ENCODE measurements around the gene C19orf73.

C19orf73 gene

GRCh38 chr19:49102303-49102702 is 16.6 kb downstream of the C19orf73 start:
- Histone ChIP-seq H3K9ac (ENCODE audit: low read length) (no peak overlapping the region), H3K9me3 (ENCODE audit: control insufficient read depth, low read length) (no peaks in the 10 kb centered on the region), H3K4me3 (ENCODE audit: low read length) (no peak overlapping the region), H3K4me1 (ENCODE audit: control insufficient read depth, insufficient read depth, low read length) (no peaks in the 10 kb centered on the region), H3K36me3 (ENCODE audit: control insufficient read depth, insufficient read depth, low read length) (peaks cover 25% of the 10 kb centered on the region), H3K27me3 (ENCODE audit: control insufficient read depth, insufficient read depth, low read length) (no peaks in the 10 kb centered on the region)

GRCh38 chr19:49101160-49101559 is 17.8 kb downstream of the C19orf73 start:
- Histone ChIP-seq H3K9me3 (ENCODE audit: control insufficient read depth, low read length) (no peaks in the 10 kb centered on the region), H3K9ac (ENCODE audit: low read length) (no peak overlapping the region), H3K36me3 (ENCODE audit: control insufficient read depth, insufficient read depth, low read length) (peaks cover 22% of the 10 kb centered on the region), H3K27me3 (ENCODE audit: control insufficient read depth, insufficient read depth, low read length) (no peaks in the 10 kb centered on the region), H3K4me1 (ENCODE audit: control insufficient read depth, insufficient read depth, low read length) (no peaks in the 10 kb centered on the region), H3K4me3 (ENCODE audit: low read length) (no peak overlapping the region)

- Histone ChIP-seq H3K36me3 (ENCODE audit: control insufficient read depth, insufficient read depth, low read length) (peaks cover 15% of the 10 kb centered on the region), H3K9me3 (ENCODE audit: control insufficient read depth, low read length) (no peaks in the 10 kb centered on the region), H3K4me1 (ENCODE audit: control insufficient read depth, insufficient read depth, low read length) (no peaks in the 10 kb centered on the region), H3K9ac (ENCODE audit: low read length) (no peak overlapping the region), H3K27me3 (ENCODE audit: control insufficient read depth, insufficient read depth, low read length) (no peaks in the 10 kb centered on the region), H3K4me3 (ENCODE audit: low read length) (no peak overlapping the region)
These were observed 20.1 kb downstream of the C19orf73 start for GRCh38 chr19:49098795-49099194.

GRCh38 chr19:49097453-49098288 is 21.3 kb downstream of the C19orf73 start:
- no peaks in the 10 kb centered on the region for H3K4me1 ChIP-seq (ENCODE audit: control insufficient read depth, insufficient read depth, low read length)
- no peaks in the 10 kb centered on the region for H3K9me3 ChIP-seq (ENCODE audit: control insufficient read depth, low read length)
- H3K36me3 ChIP-seq (ENCODE audit: control insufficient read depth, insufficient read depth, low read length) = peaks cover 15% of the 10 kb centered on the region
- H3K27me3 ChIP-seq (ENCODE audit: control insufficient read depth, insufficient read depth, low read length) = no peaks in the 10 kb centered on the region
- H3K4me3 ChIP-seq (ENCODE audit: low read length) = no peak overlapping the region
- H3K9ac ChIP-seq (ENCODE audit: low read length) = no peak overlapping the region

GRCh38 chr19:49094505-49095482 is 24.1 kb downstream of the C19orf73 start:
- Histone ChIP-seq H3K36me3 (ENCODE audit: control insufficient read depth, insufficient read depth, low read length) (peaks cover 13% of the 10 kb centered on the region), H3K4me3 (ENCODE audit: low read length) (no peak overlapping the region), H3K9ac (ENCODE audit: low read length) (no peak overlapping the region)

GRCh38 chr19:49092686-49093085 is 26.3 kb downstream of the C19orf73 start:
- Histone ChIP-seq H3K9ac (ENCODE audit: low read length) (no peak overlapping the region), H3K9me3 (ENCODE audit: control insufficient read depth, low read length) (no peaks in the 10 kb centered on the region), H3K27me3 (ENCODE audit: control insufficient read depth, insufficient read depth, low read length) (no peaks in the 10 kb centered on the region), H3K4me3 (ENCODE audit: low read length) (no peak overlapping the region), H3K4me1 (ENCODE audit: control insufficient read depth, insufficient read depth, low read length) (no peaks in the 10 kb centered on the region), H3K36me3 (ENCODE audit: control insufficient read depth, insufficient read depth, low read length) (peaks cover 13% of the 10 kb centered on the region)

More at GRCh38 chr19:49094505-49095482, 24.1 kb downstream of the C19orf73 start:
- H3K4me1 ChIP-seq (ENCODE audit: control insufficient read depth, insufficient read depth, low read length) = no peaks in the 10 kb centered on the region
- H3K9me3 ChIP-seq (ENCODE audit: control insufficient read depth, low read length) = no peaks in the 10 kb centered on the region
- H3K27me3 ChIP-seq (ENCODE audit: control insufficient read depth, insufficient read depth, low read length) = no peaks in the 10 kb centered on the region

- no peak overlapping the region for H3K4me3 ChIP-seq (ENCODE audit: low read length)
- H3K9ac ChIP-seq (ENCODE audit: low read length) = no peak overlapping the region
- H3K36me3 ChIP-seq (ENCODE audit: control insufficient read depth, insufficient read depth, low read length) = peaks cover 12% of the 10 kb centered on the region
- H3K27me3 ChIP-seq (ENCODE audit: control insufficient read depth, insufficient read depth, low read length) = no peaks in the 10 kb centered on the region
- H3K4me1 ChIP-seq (ENCODE audit: control insufficient read depth, insufficient read depth, low read length) = peaks cover 10% of the 10 kb centered on the region
- no peaks in the 10 kb centered on the region for H3K9me3 ChIP-seq (ENCODE audit: control insufficient read depth, low read length)
These were observed 27.4 kb downstream of the C19orf73 start for GRCh38 chr19:49091391-49092038.

GRCh38 chr19:49086296-49086695 is 32.6 kb downstream of the C19orf73 start:
- peak overlapping the region; percentile 93 for H3K9ac ChIP-seq (ENCODE audit: low read length)
- H3K4me1 ChIP-seq (ENCODE audit: control insufficient read depth, insufficient read depth, low read length) = peaks cover 16% of the 10 kb centered on the region
- peak overlapping the region; percentile 89 for H3K4me3 ChIP-seq (ENCODE audit: low read length)
- no peaks in the 10 kb centered on the region for H3K9me3 ChIP-seq (ENCODE audit: control insufficient read depth, low read length)
- H3K36me3 ChIP-seq (ENCODE audit: control insufficient read depth, insufficient read depth, low read length) = peaks cover 12% of the 10 kb centered on the region
- H3K27me3 ChIP-seq (ENCODE audit: control insufficient read depth, insufficient read depth, low read length) = no peaks in the 10 kb centered on the region

GRCh38 chr19:49085868-49086232 is 33.1 kb downstream of the C19orf73 start:
- Histone ChIP-seq H3K9ac (ENCODE audit: low read length) (peak overlapping the region; percentile 93), H3K36me3 (ENCODE audit: control insufficient read depth, insufficient read depth, low read length) (peaks cover 12% of the 10 kb centered on the region), H3K9me3 (ENCODE audit: control insufficient read depth, low read length) (no peaks in the 10 kb centered on the region), H3K27me3 (ENCODE audit: control insufficient read depth, insufficient read depth, low read length) (no peaks in the 10 kb centered on the region), H3K4me3 (ENCODE audit: low read length) (peak overlapping the region; percentile 89), H3K4me1 (ENCODE audit: control insufficient read depth, insufficient read depth, low read length) (peaks cover 16% of the 10 kb centered on the region)

GRCh38 chr19:49085020-49085867 is 33.7 kb downstream of the C19orf73 start, which contains the start of gene SNRNP70:
SNRNP70 (plus strand) TSS chr19:49085451; CDS start chr19:49086415, 964 bp downstream.
- H3K4me1 ChIP-seq (ENCODE audit: control insufficient read depth, insufficient read depth, low read length) = peaks cover 16% of the 10 kb centered on the region
- H3K36me3 ChIP-seq (ENCODE audit: control insufficient read depth, insufficient read depth, low read length) = peaks cover 8% of the 10 kb centered on the region
- peak within 1 kb of the TSS; percentile 89 for H3K4me3 ChIP-seq (ENCODE audit: low read length)
- no peaks in the 10 kb centered on the region for H3K9me3 ChIP-seq (ENCODE audit: control insufficient read depth, low read length)
- H3K27me3 ChIP-seq (ENCODE audit: control insufficient read depth, insufficient read depth, low read length) = no peaks in the 10 kb centered on the region
- H3K9ac ChIP-seq (ENCODE audit: low read length) = peak within 1 kb of the TSS; percentile 93
